ENCODE results near the gene FBXO28. TPM values are rescaled to one million over a fixed set of nuclear protein-coding genes. Genes with fewer than 3 reads are reported as not detected.

Gene FBXO28
- total RNA-seq, 4 donors from 2014 or later = 7.0 to 31.0 (median 26.4) TPM

GRCh38 chr1:224178894-224179293 is 65.0 kb downstream of the FBXO28 start:
- Histone ChIP-seq H3K27ac (no peak overlapping the region), H3K36me3 (no peaks in the 10 kb centered on the region), H3K4me1 (peaks cover 0 to 16% (median 5%) of the 10 kb centered on the region in 4 donors), H3K27me3 (no peaks in the 10 kb centered on the region), H3K9me3 (no peaks in the 10 kb centered on the region), H3K4me3 (no peak overlapping the region)
- 82 to 93% methylated on average over 5 of the region's 5 CpGs for WGBS, 2 donors (ENCODE audit: low coverage in 1 of 2)
- in situ Hi-C loops (cut with MboI; ENCODE audit: low pct_ligation_motif_present in 1 of 4, low pct_unique_long_range_greater_than_20kb in 1 of 4, low sequenced_read_pairs in 3 of 4) = no loop called here
- no peak for TF ChIP-seq POLR2AphosphoS5 (IDR thresholded peaks at IDR 0.05)
- no peak for TF ChIP-seq POLR2A (IDR thresholded peaks at IDR 0.05)
- no peak for TF ChIP-seq CTCF (IDR thresholded peaks at IDR 0.05)
- no peak for TF ChIP-seq EP300 (IDR thresholded peaks at IDR 0.05; ENCODE audit: low read depth)
- intact Hi-C loops (cut with DNase I; ENCODE audit: low total_unique reads) = no loop called here
- no peak for DNase-seq

GRCh38 chr1:224180783-224181452 is 67.0 kb downstream of the FBXO28 start:
- intact Hi-C loops (cut with DNase I; ENCODE audit: low total_unique reads) (loop anchor here (10.0 kb wide), 1 partner anchor 154 kb away; the partner anchor contains the start of gene NVL), in situ Hi-C loops (cut with MboI; ENCODE audit: low pct_ligation_motif_present in 1 of 4, low pct_unique_long_range_greater_than_20kb in 1 of 4, low sequenced_read_pairs in 3 of 4) (no loop called here)
- Histone ChIP-seq H3K27ac (no peak overlapping the region), H3K27me3 (no peaks in the 10 kb centered on the region), H3K9me3 (no peaks in the 10 kb centered on the region), H3K4me1 (peaks cover 6 to 34% (median 15%) of the 10 kb centered on the region in 4 donors), H3K4me3 (no peak overlapping the region), H3K36me3 (no peaks in the 10 kb centered on the region)
- DNase-seq = no peak
- 95 to 96% methylated on average over 4 to 11 of the region's 11 CpGs for WGBS, 2 donors (ENCODE audit: low coverage in 1 of 2)
- TF ChIP-seq POLR2AphosphoS5 (IDR thresholded peaks at IDR 0.05) (no peak), POLR2A (IDR thresholded peaks at IDR 0.05) (no peak), CTCF (IDR thresholded peaks at IDR 0.05) (no peak), EP300 (IDR thresholded peaks at IDR 0.05; ENCODE audit: low read depth) (no peak)

- no peaks in the 10 kb centered on the region for H3K9me3 ChIP-seq
- no peak overlapping the region for H3K27ac ChIP-seq
- H3K4me1 ChIP-seq = peaks cover 6 to 37% (median 15%) of the 10 kb centered on the region in 4 donors
- in situ Hi-C loops (cut with MboI; ENCODE audit: low pct_ligation_motif_present in 1 of 4, low pct_unique_long_range_greater_than_20kb in 1 of 4, low sequenced_read_pairs in 3 of 4) (no loop called here), intact Hi-C loops (cut with DNase I; ENCODE audit: low total_unique reads) (loop anchor here (10.0 kb wide), 1 partner anchor 153 kb away; the partner anchor contains the start of gene NVL)
- TF ChIP-seq POLR2A (IDR thresholded peaks at IDR 0.05) (no peak), CTCF (IDR thresholded peaks at IDR 0.05) (no peak), EP300 (IDR thresholded peaks at IDR 0.05; ENCODE audit: low read depth) (no peak), POLR2AphosphoS5 (IDR thresholded peaks at IDR 0.05) (no peak)
- WGBS, 2 donors (ENCODE audit: low coverage in 1 of 2) = 86 to 92% methylated on average over 1 to 4 of the region's 4 CpGs
- no peaks in the 10 kb centered on the region for H3K27me3 ChIP-seq
- H3K4me3 ChIP-seq = no peak overlapping the region
- no peak for DNase-seq
- no peaks in the 10 kb centered on the region for H3K36me3 ChIP-seq
These were observed 67.5 kb downstream of the FBXO28 start for GRCh38 chr1:224181453-224181810.

GRCh38 chr1:224182057-224182865 is 68.3 kb downstream of the FBXO28 start:
- WGBS, 2 donors (ENCODE audit: low coverage in 1 of 2) = 41 to 44% methylated on average over 17 to 22 of the region's 22 CpGs
- intact Hi-C loops (cut with DNase I; ENCODE audit: low total_unique reads) = loop anchor here (10.0 kb wide), 1 partner anchor 153 kb away; the partner anchor contains the start of gene NVL
- in situ Hi-C loops (cut with MboI; ENCODE audit: low pct_ligation_motif_present in 1 of 4, low pct_unique_long_range_greater_than_20kb in 1 of 4, low sequenced_read_pairs in 3 of 4) = no loop called here
- TF ChIP-seq POLR2AphosphoS5 (IDR thresholded peaks at IDR 0.05) (no peak), POLR2A (IDR thresholded peaks at IDR 0.05) (no peak), EP300 (IDR thresholded peaks at IDR 0.05; ENCODE audit: low read depth) (no peak), CTCF (IDR thresholded peaks at IDR 0.05) (no peak)
- Histone ChIP-seq H3K27ac (peak overlapping the region; percentile 89 to 98 (median 94)), H3K4me3 (peak overlapping the region; percentile 67 to 86 (median 80)), H3K9me3 (no peaks in the 10 kb centered on the region), H3K27me3 (no peaks in the 10 kb centered on the region), H3K36me3 (no peaks in the 10 kb centered on the region), H3K4me1 (peaks cover 6 to 37% (median 17%) of the 10 kb centered on the region in 4 donors)
- peak; percentile 14 for DNase-seq

Data from transverse colon (tissue), 4 donors.